NCI-H82 (cell line): ENCODE results near the gene GCSAML.

Source experiments
- DNase-seq: peaks from one replicate; lab custom pipeline; 2025; lab: John Stamatoyannopoulos, UW

Gene GCSAML

DNA sequence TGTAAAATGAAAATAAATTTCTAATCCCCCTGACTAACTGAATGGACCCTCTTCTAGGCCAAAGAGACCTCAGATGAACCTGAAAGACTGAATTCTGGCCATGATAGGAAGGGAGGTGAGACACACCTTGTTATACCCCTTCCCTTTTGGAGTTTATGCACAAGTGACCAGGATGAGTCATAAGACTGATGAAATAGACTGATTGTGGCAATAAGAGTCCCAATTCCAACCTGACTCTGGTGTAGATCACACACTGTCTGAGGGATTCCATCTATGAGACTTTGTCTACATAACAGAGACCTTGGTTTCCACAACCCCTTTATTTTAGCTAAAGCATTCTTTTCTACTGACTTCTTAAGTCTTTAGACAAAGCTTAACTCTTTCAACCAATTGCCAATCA lies 25.7 kb downstream of the GCSAML start:
- DNase-seq = no peak

DNA sequence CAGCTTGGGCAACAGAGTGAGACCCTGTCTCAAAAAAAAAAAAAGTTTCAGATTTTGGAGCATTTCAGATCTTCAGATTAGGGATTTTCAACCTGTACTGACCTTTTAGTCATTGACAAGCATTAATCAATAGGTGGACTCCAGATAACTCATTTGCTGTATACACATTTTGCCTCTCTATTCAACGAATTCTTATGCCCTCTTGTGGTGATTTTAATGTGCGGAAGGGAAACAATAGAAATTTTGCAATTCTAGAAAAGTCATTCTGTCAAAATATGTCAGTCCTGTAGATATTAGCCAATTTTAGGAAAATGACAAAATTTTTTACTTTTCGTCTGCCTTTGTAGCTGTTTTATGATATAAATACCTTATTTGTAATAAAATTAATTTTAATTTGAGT lies 27.6 kb downstream of the GCSAML start:
- DNase-seq = peak; percentile 16

DNA sequence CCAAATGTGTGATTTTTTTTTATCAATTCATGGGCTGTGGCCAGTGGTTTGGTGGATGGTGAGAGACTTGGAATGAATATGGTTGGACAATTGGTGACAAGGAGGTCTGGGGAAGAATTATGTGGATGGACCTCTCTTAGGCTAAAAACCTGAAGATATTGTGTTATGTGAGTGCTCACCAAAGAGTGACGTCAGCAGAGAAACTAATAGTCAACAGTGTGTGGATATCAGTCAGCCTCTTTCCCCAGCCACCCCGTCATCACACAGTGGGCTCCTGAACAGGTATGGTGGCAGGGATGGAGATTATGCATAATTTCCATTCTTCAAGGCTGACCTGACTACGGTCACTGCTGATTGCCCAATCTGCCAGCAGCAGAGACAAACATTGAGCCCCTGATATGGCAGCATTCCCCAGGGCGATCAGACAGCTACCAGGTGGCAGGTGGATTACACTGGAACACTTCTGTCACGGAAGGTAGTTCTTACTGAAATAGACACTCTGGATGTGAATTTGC lies 30.1 kb downstream of the GCSAML start:
- DNase-seq = no peak

DNA sequence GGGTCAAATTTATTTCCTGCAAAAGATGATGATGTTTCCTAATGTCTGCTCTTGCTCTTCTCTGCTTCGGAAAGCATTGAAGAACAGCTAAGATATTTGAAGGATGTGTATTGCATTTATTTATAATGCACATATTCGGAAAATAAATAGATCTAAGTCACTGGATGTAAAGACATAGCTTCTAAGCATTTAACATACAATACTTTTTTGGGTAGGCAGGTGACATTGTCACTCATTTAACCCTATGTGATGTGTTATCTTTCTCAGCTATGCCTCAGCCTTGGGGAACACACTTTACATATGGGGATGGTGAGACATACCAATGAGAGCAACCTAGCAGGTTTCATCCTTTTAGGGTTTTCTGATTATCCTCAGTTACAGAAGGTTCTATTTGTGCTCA lies 39.1 kb downstream of the GCSAML start, which contains the start of gene OR2G2:
OR2G2 (plus strand) TSS at position 301 of the 400 bp plus-strand sequence; CDS start at position 301, 0 bp downstream.
- DNase-seq = no peak

DNA sequence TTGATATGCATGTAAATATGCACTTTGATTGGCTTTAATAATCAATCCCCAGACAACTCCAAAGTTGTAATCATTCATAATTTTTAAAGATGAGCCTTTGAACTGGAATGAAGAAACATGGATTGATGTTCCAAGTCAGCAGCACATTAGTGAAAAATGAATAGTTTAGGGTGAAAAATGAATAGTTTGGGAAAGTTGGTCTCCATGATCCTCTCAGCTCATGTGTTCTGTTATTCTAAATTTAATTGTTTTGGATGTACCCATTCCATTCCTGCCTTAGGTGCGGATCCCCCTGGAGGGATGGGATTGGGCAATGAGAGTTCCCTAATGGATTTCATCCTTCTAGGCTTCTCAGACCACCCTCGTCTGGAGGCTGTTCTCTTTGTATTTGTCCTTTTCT lies 56.4 kb downstream of the GCSAML start, which contains the start of gene OR2G3:
OR2G3 (plus strand) TSS at position 301 of the 400 bp plus-strand sequence; CDS start at position 301, 0 bp downstream.
- no peak for DNase-seq

DNA sequence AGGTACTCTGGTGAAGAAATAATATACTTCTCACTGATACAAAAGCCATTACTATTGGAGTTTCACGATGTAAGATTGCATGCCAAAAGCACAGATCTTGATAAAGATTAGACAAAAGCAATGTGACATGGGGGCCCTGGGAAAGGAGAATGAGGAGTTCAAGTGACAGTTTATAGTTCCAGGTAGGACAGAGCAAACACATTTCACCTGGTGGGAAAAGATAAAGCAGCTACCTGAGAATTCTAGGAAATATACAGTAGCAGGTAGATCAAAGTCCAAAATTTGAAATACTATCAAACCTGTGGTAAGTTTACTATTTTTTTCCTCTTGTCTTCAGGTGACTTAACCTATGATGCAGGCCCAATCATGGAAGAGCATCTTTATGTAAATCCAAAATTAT lies 64.5 kb downstream of the GCSAML start:
- DNase-seq = no peak

DNA sequence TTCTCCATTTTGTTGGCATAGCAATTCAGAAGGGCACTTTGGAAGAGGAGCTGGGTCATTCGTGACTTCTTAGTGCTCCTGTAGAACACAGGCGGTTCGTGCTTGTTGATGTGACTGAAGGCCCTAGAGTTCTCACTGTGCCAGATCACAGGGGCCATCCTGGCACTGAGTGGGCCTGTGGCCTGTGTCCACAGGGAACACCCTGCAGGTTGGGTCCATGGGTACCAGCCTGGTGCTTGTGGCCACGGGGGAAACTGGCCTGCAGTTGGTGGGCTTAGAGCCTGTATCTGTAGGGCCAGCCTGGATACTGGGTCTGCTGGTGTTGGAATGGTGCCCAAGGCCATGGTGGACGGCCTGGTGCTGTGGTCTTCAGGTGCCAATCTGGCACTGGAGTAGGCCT lies 65.7 kb downstream of the GCSAML start:
- no peak for DNase-seq
